AG09319 (cell line): Measurements from ENCODE around the gene TJP3.

Experiments used
- DNase-seq: peaks from one replicate; pipeline ENCODE4 v3.0.0-alpha.2; 2010; ENCODE audit warnings: low read depth; ENCODE audit errors: extremely low read depth
- TF ChIP-seq, protein P1 (sequence below): IDR thresholded peaks from 2 replicates; pipeline ENCODE4 v1.5.1; 2011; ENCODE audit warnings: low read depth, mild to moderate bottlenecking, inconsistent platforms, low read length, moderate library complexity

The TJP3 gene

DNA sequence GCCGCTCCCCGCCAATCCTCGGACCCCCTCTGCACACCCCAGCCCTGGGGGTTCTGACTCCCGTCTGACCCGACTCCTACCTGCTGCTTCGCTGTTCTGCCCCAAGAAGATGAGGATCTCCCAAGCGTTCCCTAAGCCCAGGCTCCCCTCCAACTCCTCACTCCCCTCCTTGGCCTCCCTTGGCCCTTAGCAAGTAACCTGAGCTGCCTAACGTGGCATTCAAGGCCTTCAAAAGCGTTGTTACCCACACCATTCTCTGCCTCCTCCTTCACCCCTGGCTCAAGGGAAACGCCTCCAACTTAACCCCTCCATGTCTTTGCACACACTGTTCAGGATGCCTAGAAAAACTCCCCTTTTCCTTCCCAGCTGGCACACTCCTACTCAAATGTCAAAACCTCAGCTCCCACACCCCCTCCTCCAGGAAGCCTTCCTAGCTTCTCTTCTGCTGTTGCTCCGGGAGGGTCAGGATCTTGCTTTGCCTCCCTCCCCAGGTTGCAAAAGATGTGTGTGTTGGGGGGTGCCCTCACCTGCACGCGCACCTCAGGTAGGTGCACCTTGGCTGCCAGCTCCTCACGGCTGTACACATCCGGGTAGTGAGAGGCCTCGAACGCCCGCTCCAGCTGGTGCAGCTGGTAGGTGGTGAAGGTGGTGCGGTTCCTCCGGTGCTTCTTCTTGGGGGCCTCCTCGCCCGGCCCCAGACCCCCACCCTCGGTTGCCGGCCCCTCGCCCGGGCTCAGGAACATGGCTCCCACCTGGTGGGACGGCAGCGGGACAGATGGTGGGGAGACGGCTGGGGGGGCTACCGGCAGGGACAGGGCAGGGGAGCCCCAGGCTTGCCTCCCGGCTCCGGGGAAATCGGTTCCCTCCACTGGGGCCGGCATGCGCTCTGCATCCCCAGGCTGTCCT is 63.1 kb downstream of the TJP3 start:
- TF ChIP-seq, protein P1, sequence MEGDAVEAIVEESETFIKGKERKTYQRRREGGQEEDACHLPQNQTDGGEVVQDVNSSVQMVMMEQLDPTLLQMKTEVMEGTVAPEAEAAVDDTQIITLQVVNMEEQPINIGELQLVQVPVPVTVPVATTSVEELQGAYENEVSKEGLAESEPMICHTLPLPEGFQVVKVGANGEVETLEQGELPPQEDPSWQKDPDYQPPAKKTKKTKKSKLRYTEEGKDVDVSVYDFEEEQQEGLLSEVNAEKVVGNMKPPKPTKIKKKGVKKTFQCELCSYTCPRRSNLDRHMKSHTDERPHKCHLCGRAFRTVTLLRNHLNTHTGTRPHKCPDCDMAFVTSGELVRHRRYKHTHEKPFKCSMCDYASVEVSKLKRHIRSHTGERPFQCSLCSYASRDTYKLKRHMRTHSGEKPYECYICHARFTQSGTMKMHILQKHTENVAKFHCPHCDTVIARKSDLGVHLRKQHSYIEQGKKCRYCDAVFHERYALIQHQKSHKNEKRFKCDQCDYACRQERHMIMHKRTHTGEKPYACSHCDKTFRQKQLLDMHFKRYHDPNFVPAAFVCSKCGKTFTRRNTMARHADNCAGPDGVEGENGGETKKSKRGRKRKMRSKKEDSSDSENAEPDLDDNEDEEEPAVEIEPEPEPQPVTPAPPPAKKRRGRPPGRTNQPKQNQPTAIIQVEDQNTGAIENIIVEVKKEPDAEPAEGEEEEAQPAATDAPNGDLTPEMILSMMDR = no peak
- no peak for DNase-seq

DNA sequence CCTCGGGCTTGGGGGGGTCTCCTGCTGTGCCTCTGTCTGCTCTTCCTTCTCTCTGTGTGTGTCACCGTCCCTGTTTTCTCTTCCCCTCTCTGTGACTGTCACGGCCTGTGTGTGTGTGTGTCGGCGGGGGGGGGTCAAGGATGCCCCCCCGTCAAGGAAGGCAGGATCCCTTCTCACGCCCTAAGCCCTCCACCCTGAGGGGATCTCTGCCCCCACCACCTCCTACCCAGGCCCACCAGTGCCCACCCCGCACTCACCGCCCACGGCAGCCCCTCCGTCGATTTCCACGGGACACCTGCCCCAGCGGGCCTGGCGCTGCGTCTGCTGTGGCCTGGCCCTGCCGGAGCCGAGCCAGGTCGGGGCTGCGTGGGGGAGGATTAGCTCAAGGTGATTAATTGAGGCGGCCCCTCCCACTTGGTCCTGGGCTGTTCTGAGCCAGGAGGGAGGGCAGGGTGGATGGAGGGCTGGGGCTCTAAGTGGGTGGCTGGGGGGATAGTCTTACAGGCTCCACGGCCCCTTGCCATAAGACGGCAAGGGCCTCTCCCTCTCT is 63.8 kb downstream of the TJP3 start, which contains the start of gene RAX2:
TSS of gene RAX2 (minus strand) at position 323 of the 550 bp plus-strand sequence. CDS start 486 bp downstream, outside the sequence.
- TF ChIP-seq, protein P1 = no peak
- DNase-seq = no peak

DNA sequence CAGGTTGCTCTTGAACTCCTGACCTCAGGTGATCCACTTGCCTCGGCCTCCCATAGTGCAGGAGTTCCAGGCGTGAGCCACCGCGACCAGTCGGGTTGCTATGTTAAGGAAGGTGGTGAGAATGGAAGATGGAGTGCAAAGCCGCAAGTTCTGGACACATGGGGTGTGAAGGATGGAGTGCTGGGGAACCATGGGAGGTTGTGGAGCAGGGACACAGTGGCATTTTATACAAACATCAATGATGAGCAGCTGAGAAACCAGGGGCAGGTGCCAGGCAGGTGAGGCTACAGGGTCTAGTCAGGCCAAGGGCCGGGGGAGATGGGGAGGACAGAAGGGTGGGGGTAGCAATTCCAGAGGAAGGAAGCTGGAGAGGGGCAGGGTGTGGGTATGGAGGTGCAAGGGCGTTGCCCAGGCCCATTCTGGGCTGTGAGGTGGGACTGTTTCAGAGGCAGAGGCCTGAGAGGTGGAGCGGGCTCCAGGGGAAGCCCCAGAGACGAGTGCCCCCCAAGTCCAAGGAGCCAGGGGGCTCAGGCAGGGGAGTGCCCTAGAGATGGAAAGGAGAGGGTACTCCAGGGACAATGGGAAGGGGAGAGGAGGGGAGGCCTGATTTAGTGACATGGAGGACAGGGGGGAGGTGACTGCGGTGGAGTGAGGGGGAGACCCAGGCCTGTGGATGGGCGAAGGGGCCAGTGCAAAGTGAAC is 65.8 kb downstream of the TJP3 start:
- DNase-seq = no peak
- TF ChIP-seq, protein P1 = no peak

DNA sequence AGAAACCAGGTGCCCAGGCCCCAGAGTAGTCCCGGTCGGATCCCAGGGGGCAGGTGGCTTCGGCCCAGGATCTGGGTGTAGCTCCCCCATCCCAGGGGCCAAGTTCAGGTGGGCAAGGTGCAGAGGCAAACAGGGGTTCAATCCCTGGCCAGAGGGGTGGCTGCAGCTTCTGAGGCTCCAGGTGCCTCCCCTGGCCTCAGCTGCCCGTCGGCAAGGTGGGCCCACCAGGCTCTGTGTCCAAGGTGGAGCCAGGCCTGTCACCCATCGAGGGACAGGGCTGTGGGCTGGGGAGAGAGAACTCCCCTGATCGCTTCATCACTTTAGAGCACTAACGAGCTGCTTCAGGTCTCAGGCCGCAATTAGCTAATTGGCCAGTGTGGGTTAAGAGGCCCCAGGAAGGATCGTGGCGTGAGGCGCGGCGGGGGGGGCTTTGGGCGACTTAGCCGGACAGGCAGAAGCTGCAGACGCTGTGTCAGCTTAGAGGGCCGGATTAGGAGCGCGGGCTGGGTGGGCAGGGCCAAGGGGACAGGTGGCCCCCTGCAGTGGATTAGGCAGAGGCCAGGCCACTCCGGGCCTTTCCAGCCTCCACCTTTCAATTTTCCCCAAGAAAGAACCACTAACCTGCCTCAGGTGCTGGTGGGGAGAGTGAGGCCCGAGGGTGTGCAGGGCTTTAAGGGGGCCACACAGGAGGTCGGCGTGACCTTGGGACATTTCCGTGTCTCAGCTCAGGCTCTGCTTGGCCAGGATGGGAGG is 66.6 kb downstream of the TJP3 start:
- TF ChIP-seq, protein P1 = no peak
- DNase-seq = no peak

DNA sequence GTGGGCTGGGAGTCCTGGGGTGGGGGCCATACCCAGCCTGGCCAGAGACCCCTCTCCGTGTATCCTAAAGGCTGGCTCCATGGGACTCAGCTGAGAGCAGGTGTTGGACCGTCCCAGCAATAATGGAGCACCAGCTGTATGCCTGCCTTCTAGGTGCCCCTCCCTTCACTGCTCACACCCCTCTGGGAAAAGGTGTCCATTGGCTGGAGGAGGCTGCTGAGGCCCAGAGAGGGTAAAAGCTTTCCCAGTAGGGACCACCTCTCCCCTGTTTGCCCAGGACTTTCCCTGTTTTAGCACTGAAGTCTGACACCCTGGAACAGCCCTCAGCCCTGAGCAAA is 67.2 kb downstream of the TJP3 start:
- no peak for DNase-seq

DNA sequence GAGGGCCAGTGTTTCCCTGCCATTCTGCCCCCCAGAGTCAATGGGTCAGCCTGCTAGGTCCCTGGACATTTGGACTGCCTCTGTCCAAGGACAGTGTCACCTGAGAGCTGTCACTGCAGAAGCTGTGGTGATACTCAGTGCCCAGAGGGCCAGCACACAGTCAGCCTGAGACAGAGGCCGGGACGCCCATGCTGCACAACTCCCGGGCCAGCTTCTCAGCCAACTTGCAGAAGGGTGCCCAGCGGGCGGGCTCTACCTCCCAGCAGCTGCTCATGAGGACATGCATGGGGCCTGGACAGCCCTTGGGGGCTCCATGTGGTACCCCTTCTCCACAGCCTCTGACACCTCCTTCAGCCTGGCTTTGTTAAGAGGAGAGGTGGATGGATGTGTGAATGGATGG is 67.6 kb downstream of the TJP3 start:
- TF ChIP-seq, protein P1 = no peak

More for the DNA sequence above, 67.2 kb downstream of the TJP3 start:
- TF ChIP-seq, protein P1 = no peak

More for the DNA sequence above, 67.6 kb downstream of the TJP3 start:
- DNase-seq = no peak
